HCT116 (cell line): ENCODE results near the gene KIAA0825.

Experiments used
- CTCF ChIP-seq, 3 experiments: fragments of 200-600 bp in 1 of 3; sonication (generic) in 1 of 3; IDR thresholded peaks in 2 of 3; conservative IDR thresholded peaks in 1 of 3; 2 replicates each; pipeline ENCODE4 v1.5.1; 2012 to 2017; ENCODE audit warnings: low read depth in 2 of 3, low read length in 2 of 3, antibody characterized with exemption in 1 of 3, borderline replicate concordance in 1 of 3, control low read depth in 1 of 3, mild to moderate bottlenecking in 1 of 3, mixed read lengths in 1 of 3, mixed run types in 1 of 3, moderate library complexity in 1 of 3; ENCODE audit not compliant: insufficient read depth in 1 of 3
- EGR1 ChIP-seq: IDR thresholded peaks from 2 replicates; pipeline ENCODE4 v1.6.1; 2012; ENCODE audit warnings: low read depth
- ELF1 ChIP-seq: IDR thresholded peaks from 2 replicates; pipeline ENCODE4 v1.6.1; 2012; ENCODE audit warnings: low read depth, borderline replicate concordance
- EZH2 ChIP-seq: fragments of 200-600 bp; sonication (generic); IDR thresholded peaks from 2 replicates; pipeline ENCODE4 v1.6.1; 2017; ENCODE audit warnings: antibody characterized with exemption, mixed run types
- EZH2phosphoT487 ChIP-seq: fragments of 200-600 bp; IDR thresholded peaks from 2 replicates; pipeline ENCODE4 v1.6.1; 2018; ENCODE audit warnings: antibody characterized with exemption, borderline replicate concordance
- MAX ChIP-seq: IDR thresholded peaks from 2 replicates; pipeline ENCODE4 v1.6.1; 2012
- POLR2A ChIP-seq: IDR thresholded peaks from 2 replicates; pipeline ENCODE4 v1.7.0; 2011; ENCODE audit warnings: borderline replicate concordance; ENCODE audit not compliant: insufficient read depth, insufficient read length; ENCODE audit errors: extremely low read depth
- POLR2AphosphoS5 ChIP-seq: IDR thresholded peaks from 2 replicates; pipeline ENCODE4 v1.6.1; 2011; ENCODE audit warnings: mild to moderate bottlenecking, low read depth, low read length, moderate library complexity
- REST ChIP-seq: IDR thresholded peaks from 2 replicates; pipeline ENCODE4 v1.6.1; 2012; ENCODE audit warnings: low read depth
- SIN3A ChIP-seq: IDR thresholded peaks from 2 replicates; pipeline ENCODE4 v1.6.1; 2012; ENCODE audit warnings: low read depth
- TCF7L2 ChIP-seq: IDR thresholded peaks from 2 replicates; pipeline ENCODE4 v1.7.0; 2011; ENCODE audit warnings: borderline replicate concordance, inconsistent platforms; ENCODE audit not compliant: insufficient read depth, insufficient read length; ENCODE audit errors: extremely low read depth
- YY1 ChIP-seq: IDR thresholded peaks from 2 replicates; pipeline ENCODE4 v1.6.1; 2011; ENCODE audit warnings: low read length, low read depth, moderate library complexity, mild to moderate bottlenecking; ENCODE audit not compliant: insufficient replicate concordance; ENCODE audit errors: extremely low read depth
- ZBTB33 ChIP-seq: IDR thresholded peaks from 2 replicates; pipeline ENCODE4 v1.6.1; 2011; ENCODE audit warnings: mild to moderate bottlenecking, low read length, moderate library complexity; ENCODE audit not compliant: insufficient replicate concordance; ENCODE audit errors: extremely low read depth
- ZNF274 ChIP-seq: fragments of 200-500 bp; sonication (Bioruptor generic); IDR thresholded peaks from 2 replicates; pipeline ENCODE4 v1.6.1; 2014; ENCODE audit warnings: mild to moderate bottlenecking, low read depth, low read length, inconsistent platforms

GRCh38 chr5:94562327-94562971 is 56.0 kb downstream of the KIAA0825 start:
- no peak for TF ChIP-seq EZH2
- TF ChIP-seq MAX: no peak
- TF ChIP-seq POLR2AphosphoS5: no peak
- TF ChIP-seq SIN3A: no peak
- TF ChIP-seq CTCF (IDR thresholded peaks at IDR 0.05 in 2 of 3, conservative IDR thresholded peaks at IDR 0.05 in 1 of 3; ENCODE audit: borderline replicate concordance in 1 of 3, insufficient read depth in 1 of 3, low read depth in 2 of 3, low read length in 2 of 3): no peak
- no peak for TF ChIP-seq YY1
- no peak for TF ChIP-seq REST
- TF ChIP-seq ELF1: no peak
- no peak for TF ChIP-seq POLR2A
- TF ChIP-seq EZH2phosphoT487: no peak
- no peak for TF ChIP-seq TCF7L2
- TF ChIP-seq ZNF274: no peak
- no peak for TF ChIP-seq ZBTB33
- no peak for TF ChIP-seq EGR1
